DND-41 (cell line): ENCODE measurements around the gene ZNF444.

Source experiments
- ATAC-seq: fragments of 200-7000 bp; cut with Tn5 transposase; 3 replicates; pipeline ENCODE4 v1.9.1; 2021; ENCODE audit warnings: low read depth; ENCODE audit not compliant: insufficient read depth
- DNase-seq: peaks from one replicate; pipeline ENCODE4 v3.0.0-alpha.2; 2020
- H2AFZ ChIP-seq: 2 replicates; pipeline ENCODE4 v1.6.0; 2012; ENCODE audit warnings: low read depth, low read length
- H3K27ac ChIP-seq: 2 replicates; pipeline ENCODE4 v1.5.1; 2012; ENCODE audit warnings: low read length, inconsistent platforms
- H3K27me3 ChIP-seq: fragments of 200-600 bp; sonication (generic); 2 replicates; pipeline ENCODE4 v1.6.0; 2012; ENCODE audit warnings: low read length, mild to moderate bottlenecking, inconsistent platforms; ENCODE audit not compliant: insufficient read depth, poor library complexity
- H3K36me3 ChIP-seq: 2 replicates; pipeline ENCODE4 v1.5.1; 2012; ENCODE audit warnings: low read length, inconsistent platforms; ENCODE audit not compliant: insufficient read depth
- H3K4me1 ChIP-seq: 2 replicates; pipeline ENCODE4 v1.5.1; 2012; ENCODE audit warnings: mild to moderate bottlenecking, low read length; ENCODE audit not compliant: insufficient read depth
- H3K4me2 ChIP-seq: 2 replicates; pipeline ENCODE4 v1.6.0; 2012; ENCODE audit warnings: mild to moderate bottlenecking, moderate library complexity, low read length, inconsistent platforms; ENCODE audit not compliant: insufficient read depth
- H3K4me3 ChIP-seq, 2 experiments: fragments of 200-600 bp in 1 of 2; shearing (Covaris generic) in 1 of 2; 2 replicates each; pipeline ENCODE4 v1.5.1; 2012 to 2016; ENCODE audit warnings: inconsistent platforms in 2 of 2, low read length in 2 of 2, mild to moderate bottlenecking in 2 of 2, low read depth in 1 of 2, moderate library complexity in 1 of 2
- H3K79me2 ChIP-seq: 2 replicates; pipeline ENCODE4 v1.6.0; 2012; ENCODE audit warnings: low read length, inconsistent platforms; ENCODE audit not compliant: insufficient read depth
- H3K9ac ChIP-seq: 2 replicates; pipeline ENCODE4 v1.6.0; 2012; ENCODE audit warnings: low read depth, mild to moderate bottlenecking, inconsistent platforms, low read length, moderate library complexity
- H3K9me3 ChIP-seq: 2 replicates; pipeline ENCODE4 v1.5.1; 2012; ENCODE audit warnings: low read length, moderate library complexity, mild to moderate bottlenecking, inconsistent platforms; ENCODE audit not compliant: insufficient read depth, severe bottlenecking
- H4K20me1 ChIP-seq: 2 replicates; pipeline ENCODE4 v1.6.0; 2012; ENCODE audit warnings: low read length; ENCODE audit not compliant: insufficient read depth
- CTCF ChIP-seq: IDR thresholded peaks from 2 replicates; pipeline ENCODE4 v1.5.1; 2012; ENCODE audit warnings: borderline replicate concordance, low read length, moderate library complexity, mild to moderate bottlenecking; ENCODE audit not compliant: poor library complexity, severe bottlenecking; ENCODE audit errors: extremely low read depth
- EZH2 ChIP-seq: IDR thresholded peaks from 3 replicates; pipeline ENCODE4 v1.6.1; 2012; ENCODE audit warnings: borderline replicate concordance, low read depth, mild to moderate bottlenecking, moderate library complexity, low read length, inconsistent platforms; ENCODE audit not compliant: severe bottlenecking

The ZNF444 gene

GRCh38 chr19:56132316-56132822 is 8.7 kb upstream of the ZNF444 start:
- DNase-seq, result no peak
- Histone ChIP-seq H3K27ac (no peak overlapping the region), H3K9ac (no peak overlapping the region), H3K9me3 (no peaks in the 10 kb centered on the region), H4K20me1 (no peaks in the 10 kb centered on the region), H3K4me3 (no peak overlapping the region), H3K4me2 (no peak overlapping the region), H3K4me1 (no peaks in the 10 kb centered on the region), H3K79me2 (no peaks in the 10 kb centered on the region), H3K27me3 (no peaks in the 10 kb centered on the region), H2AFZ (no peak overlapping the region), H3K36me3 (no peaks in the 10 kb centered on the region)
- TF ChIP-seq CTCF, result no peak
- TF ChIP-seq EZH2, result no peak
- ATAC-seq, result no peak

GRCh38 chr19:56133858-56134653 is 7.0 kb upstream of the ZNF444 start:
- Histone ChIP-seq H3K4me1 (no peaks in the 10 kb centered on the region), H2AFZ (no peak overlapping the region), H3K4me2 (no peak overlapping the region), H4K20me1 (no peaks in the 10 kb centered on the region), H3K27me3 (no peaks in the 10 kb centered on the region), H3K79me2 (no peaks in the 10 kb centered on the region), H3K36me3 (no peaks in the 10 kb centered on the region), H3K4me3 (no peak overlapping the region), H3K9ac (no peak overlapping the region), H3K27ac (no peak overlapping the region), H3K9me3 (no peaks in the 10 kb centered on the region)
- no peak for DNase-seq
- TF ChIP-seq CTCF, result no peak
- no peak for TF ChIP-seq EZH2
- no peak for ATAC-seq

GRCh38 chr19:56134654-56134921 is 6.5 kb upstream of the ZNF444 start:
- Histone ChIP-seq H3K4me3 (no peak overlapping the region), H3K27me3 (no peaks in the 10 kb centered on the region), H4K20me1 (no peaks in the 10 kb centered on the region), H3K4me1 (peaks cover 1% of the 10 kb centered on the region), H3K27ac (no peak overlapping the region), H3K4me2 (no peak overlapping the region), H3K9ac (no peak overlapping the region), H3K36me3 (no peaks in the 10 kb centered on the region), H2AFZ (no peak overlapping the region), H3K79me2 (no peaks in the 10 kb centered on the region), H3K9me3 (no peaks in the 10 kb centered on the region)
- ATAC-seq (no peak), DNase-seq (no peak)
- TF ChIP-seq CTCF (no peak), EZH2 (no peak)

GRCh38 chr19:56136362-56136761 is 4.7 kb upstream of the ZNF444 start:
- Histone ChIP-seq H3K4me1 (peaks cover 9% of the 10 kb centered on the region), H4K20me1 (no peaks in the 10 kb centered on the region), H2AFZ (no peak overlapping the region), H3K27me3 (no peaks in the 10 kb centered on the region), H3K4me3 (no peak overlapping the region), H3K36me3 (no peaks in the 10 kb centered on the region), H3K4me2 (no peak overlapping the region), H3K27ac (no peak overlapping the region), H3K9ac (no peak overlapping the region), H3K9me3 (no peaks in the 10 kb centered on the region), H3K79me2 (no peaks in the 10 kb centered on the region)
- TF ChIP-seq EZH2, result no peak
- no peak for TF ChIP-seq CTCF
- no peak for DNase-seq
- ATAC-seq, result no peak
